ENCODE measurements around the gene C6orf52. TPM values are rescaled to one million over a fixed set of nuclear protein-coding genes. Genes with fewer than 3 reads are reported as not detected.

C6orf52 gene
- polyA plus RNA-seq, 1 of the 3 experiments (the other 2 are of a cell fraction), result 1.4 TPM

DNA sequence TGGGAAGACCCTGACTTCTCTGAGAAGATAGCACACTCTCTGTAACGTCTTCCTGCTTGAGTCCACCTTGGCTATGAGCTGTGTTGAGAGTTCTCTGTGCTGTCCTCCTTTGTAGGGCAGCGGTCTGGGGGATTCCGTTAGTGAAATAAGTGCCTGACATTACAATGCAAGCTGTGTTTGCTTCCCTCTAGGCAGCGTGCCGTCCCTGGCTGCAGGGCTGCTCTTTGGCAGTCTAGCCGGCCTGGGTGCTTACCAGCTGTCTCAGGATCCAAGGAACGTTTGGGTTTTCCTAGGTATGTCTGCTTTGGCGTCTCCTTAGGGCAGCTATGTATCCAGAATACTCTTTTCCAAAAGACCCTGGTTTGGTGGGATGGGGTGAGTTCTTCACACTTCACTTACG lies 31.3 kb upstream of the C6orf52 start:
- peaks cover 22 to 29% of the 10 kb centered on the region in 2 experiments for H3K36me3 ChIP-seq (replicated peaks in 1 of 2; ENCODE audit: control insufficient read depth in 1 of 2, insufficient read depth in 2 of 2, low read length in 1 of 2)
- H3K4me2 ChIP-seq, result no peak overlapping the region
- H3K9me2 ChIP-seq, result no peaks in the 10 kb centered on the region
- H3K9ac ChIP-seq, result no peak overlapping the region
- TF ChIP-seq RFX5 (IDR thresholded peaks at IDR 0.05; ENCODE audit: low read length) (no peak), RAD21 (IDR thresholded peaks at IDR 0.05; ENCODE audit: low read length) (no peak), JUND (IDR thresholded peaks at IDR 0.05) (no peak), TAF1 (IDR thresholded peaks at IDR 0.05; ENCODE audit: borderline replicate concordance, low read depth, low read length) (no peak), EZH2phosphoT487 (IDR thresholded peaks at IDR 0.05; ENCODE audit: borderline replicate concordance, low read depth) (no peak), ELF1 (IDR thresholded peaks at IDR 0.05) (no peak), REST (IDR thresholded peaks at IDR 0.05; ENCODE audit: low read depth, low read length) (no peak), NRF1 (IDR thresholded peaks at IDR 0.05; ENCODE audit: low read depth, low read length) (no peak), USF2 (IDR thresholded peaks at IDR 0.05; ENCODE audit: borderline replicate concordance, low read depth, low read length) (no peak), MXI1 (IDR thresholded peaks at IDR 0.05; ENCODE audit: low read depth, low read length) (no peak), SIN3A (IDR thresholded peaks at IDR 0.05; ENCODE audit: borderline replicate concordance, low read depth, low read length) (no peak), EP300 (IDR thresholded peaks at IDR 0.05; ENCODE audit: borderline replicate concordance in 1 of 2, low read depth in 1 of 2, low read length in 1 of 2) (no peak), CTCF (IDR thresholded peaks at IDR 0.05) (no peak), RXRA (IDR thresholded peaks at IDR 0.05; ENCODE audit: borderline replicate concordance, low read depth) (no peak), FOXJ3 (CRISPR knock-in tag; IDR thresholded peaks at IDR 0.05) (no peak), FOSL2 (IDR thresholded peaks at IDR 0.05; ENCODE audit: borderline replicate concordance, low read depth) (no peak)
- TF ChIP-seq, protein P1, sequence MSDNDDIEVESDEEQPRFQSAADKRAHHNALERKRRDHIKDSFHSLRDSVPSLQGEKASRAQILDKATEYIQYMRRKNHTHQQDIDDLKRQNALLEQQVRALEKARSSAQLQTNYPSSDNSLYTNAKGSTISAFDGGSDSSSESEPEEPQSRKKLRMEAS (IDR thresholded peaks at IDR 0.05; ENCODE audit: low read depth), result no peak
- H3K27me3 ChIP-seq (ENCODE audit: insufficient read depth), result no peaks in the 10 kb centered on the region
- ChIA-PET POLR2A (no interaction called here), CTCF (no interaction called here)
- H3K4me3 ChIP-seq (ENCODE audit: low read depth in 2 of 2, low read length in 1 of 2), result no peak overlapping the region
- H3K9me3 ChIP-seq, result no peaks in the 10 kb centered on the region
- H2AFZ ChIP-seq (ENCODE audit: low read depth), result no peak overlapping the region
- H3K27ac ChIP-seq (ENCODE audit: low read depth in 2 of 2, low read length in 1 of 2), result no peak overlapping the region
- peaks cover 7% of the 10 kb centered on the region for H3F3A ChIP-seq (replicated peaks; ENCODE audit: insufficient read depth)
- H3K79me2 ChIP-seq (ENCODE audit: insufficient read depth), result peaks cover 48% of the 10 kb centered on the region
- peaks cover 9 to 16% of the 10 kb centered on the region in 2 experiments; a peak in 2 of 4 replicates for H3K4me1 ChIP-seq (ENCODE audit: control insufficient read depth in 1 of 2, insufficient read depth in 2 of 2, low read depth in 1 of 2, low read length in 1 of 2)
- H4K20me1 ChIP-seq (ENCODE audit: insufficient read depth), result no peaks in the 10 kb centered on the region
- WGBS (ENCODE audit: low lambda C conversion rate), result 96% methylated on average over 8 of the region's 9 CpGs
- no peak for DNase-seq
